ENCODE measurements around the gene BAIAP2.

GRCh38 chr17:81128774-81129173 lies 93.8 kb downstream of the BAIAP2 start:
- TF ChIP-seq EZH2 (IDR thresholded peaks at IDR 0.05; ENCODE audit: borderline replicate concordance) = no peak
- TF ChIP-seq CTCF (IDR thresholded peaks at IDR 0.05; ENCODE audit: poor library complexity) = no peak

All from hepatocyte (in vitro differentiated cells).